HG03432 (cell line): ENCODE results near the gene GLYATL2.

Source experiments
- ATAC-seq: cut with Tn5 transposase; IDR thresholded peaks from one replicate; pipeline ENCODE4 v1.9.1; 2021; ENCODE audit warnings: mild to moderate bottlenecking, moderate library complexity; ENCODE audit not compliant: unreplicated experiment

The GLYATL2 gene, protein sequence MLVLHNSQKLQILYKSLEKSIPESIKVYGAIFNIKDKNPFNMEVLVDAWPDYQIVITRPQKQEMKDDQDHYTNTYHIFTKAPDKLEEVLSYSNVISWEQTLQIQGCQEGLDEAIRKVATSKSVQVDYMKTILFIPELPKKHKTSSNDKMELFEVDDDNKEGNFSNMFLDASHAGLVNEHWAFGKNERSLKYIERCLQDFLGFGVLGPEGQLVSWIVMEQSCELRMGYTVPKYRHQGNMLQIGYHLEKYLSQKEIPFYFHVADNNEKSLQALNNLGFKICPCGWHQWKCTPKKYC

DNA sequence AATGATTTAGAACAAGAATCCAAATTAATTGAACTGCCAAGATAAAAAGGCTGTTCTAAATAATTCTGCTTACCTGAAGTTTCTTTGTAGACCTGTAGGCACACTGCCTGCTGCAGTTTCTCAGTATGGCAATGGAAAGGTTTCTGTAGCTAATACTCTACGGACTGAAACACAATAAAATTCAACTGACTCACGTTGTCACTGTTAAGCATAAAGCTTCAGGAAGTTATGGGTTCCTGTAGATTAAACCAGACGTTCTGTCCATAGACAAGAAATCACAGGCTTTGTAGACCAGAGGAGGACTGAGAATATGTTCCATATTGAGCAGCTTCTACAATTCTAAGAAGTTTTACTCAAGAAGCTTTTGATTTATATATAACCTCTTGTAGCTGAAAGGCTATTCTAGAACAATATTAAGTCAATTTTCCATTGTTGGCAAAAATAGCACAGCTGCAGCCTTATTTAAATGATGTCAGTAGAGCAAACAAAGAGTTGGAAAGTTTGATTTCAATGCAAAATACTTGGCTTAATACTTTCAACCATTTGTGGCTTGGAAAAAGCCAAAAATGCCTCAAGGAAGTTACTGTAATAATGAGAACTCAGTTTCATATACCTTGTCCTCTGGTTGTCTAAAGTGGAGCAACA, at the start of gene GLYATL2:
GLYATL2 (minus strand) TSS at position 344 of the 645 bp plus-strand sequence. CDS start 5,092 bp downstream, outside the sequence.
- no peak for ATAC-seq

DNA sequence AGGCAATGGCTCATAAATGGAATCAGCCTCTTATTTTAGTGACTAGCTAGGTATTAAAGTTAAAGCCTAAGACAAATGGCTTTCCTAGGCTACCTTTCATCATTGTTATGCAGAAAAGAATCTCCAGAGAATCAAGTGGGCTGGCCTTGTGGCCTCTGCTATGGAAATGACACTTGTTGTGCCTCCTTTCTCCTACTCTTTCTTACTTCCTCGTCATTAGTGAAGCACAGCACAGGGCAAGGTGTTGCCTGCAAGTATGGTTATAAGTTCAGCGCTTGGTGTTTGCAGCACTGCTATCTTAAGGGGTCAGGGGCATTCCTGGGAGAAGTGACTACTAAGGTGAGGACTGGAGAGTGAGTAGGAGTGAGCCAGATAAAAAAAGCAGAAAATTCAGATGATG, 49.4 kb upstream of the GLYATL2 start:
- no peak for ATAC-seq

DNA sequence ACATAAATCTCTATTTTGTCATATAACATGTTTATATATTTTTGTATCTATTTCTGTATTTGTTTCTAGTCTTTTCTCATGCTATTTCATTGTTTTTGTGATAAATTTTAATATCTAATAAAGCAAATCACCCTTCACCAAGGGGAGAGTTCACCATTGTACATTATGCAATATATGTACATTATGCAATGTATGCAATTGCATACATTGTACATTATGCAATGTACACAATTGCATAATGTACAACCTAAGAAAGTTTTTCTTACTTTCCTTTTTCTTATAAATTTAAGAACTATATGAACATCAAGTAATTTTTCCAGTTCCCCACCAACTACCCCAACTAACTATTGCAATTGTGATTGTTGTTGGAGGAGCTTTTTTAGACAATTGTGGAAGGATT, 44.1 kb upstream of the GLYATL2 start:
- ATAC-seq: no peak

DNA sequence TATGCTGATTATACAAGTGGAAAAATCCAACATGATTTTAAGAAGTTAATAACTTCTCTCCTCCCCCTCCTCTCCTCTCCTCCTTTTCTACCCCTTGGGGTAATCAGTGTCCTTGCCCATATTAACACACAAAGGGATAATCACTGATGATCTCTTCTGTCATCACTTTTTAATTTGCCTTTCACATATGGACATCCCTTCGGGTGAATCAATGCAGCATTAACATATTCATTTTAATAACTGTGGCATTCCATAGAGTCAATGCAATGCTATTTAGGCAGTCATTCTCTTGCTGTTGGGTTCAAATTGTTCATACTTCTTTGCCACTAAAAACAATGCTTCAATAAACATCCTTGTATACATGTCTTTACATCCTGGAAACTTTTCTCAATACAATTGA, 42.9 kb upstream of the GLYATL2 start:
- ATAC-seq: no peak

DNA sequence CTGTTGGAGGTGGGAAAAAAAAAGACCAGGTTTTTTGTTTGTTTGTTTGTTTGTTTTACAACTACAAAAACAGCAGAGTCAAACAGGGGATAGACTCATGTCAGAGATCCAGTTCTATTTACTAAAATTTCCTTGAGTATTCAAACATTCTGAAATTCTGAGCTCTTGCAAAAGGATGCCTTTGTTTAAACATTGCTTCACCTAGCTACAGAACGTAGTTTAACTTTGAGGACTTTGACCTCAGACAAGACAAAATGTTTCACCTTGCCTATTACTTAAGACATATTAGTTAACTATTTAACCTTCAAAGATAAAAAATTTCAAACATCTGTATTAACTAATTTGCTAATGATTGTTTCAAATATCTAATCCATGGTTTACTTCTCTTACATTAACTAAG, 36.1 kb upstream of the GLYATL2 start:
- ATAC-seq: no peak

DNA sequence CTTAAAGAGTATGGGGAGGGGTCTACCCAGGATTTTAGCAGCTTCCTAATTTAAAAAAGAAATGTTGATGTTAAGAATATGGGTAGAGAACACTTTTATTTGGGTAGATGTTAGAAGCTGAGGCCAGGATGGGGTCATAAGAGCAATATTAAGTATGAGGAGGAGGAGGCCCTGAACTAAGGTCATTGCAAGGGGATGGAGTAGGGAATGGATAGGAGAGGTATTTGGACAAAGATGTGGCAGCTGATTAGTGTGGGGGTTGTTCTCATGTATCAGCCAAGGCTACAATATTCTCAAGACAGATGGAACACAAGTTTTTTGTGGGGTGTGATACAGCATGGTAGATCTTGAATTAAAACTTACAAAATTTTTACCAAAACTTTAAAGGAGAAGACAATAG, 35.7 kb upstream of the GLYATL2 start:
- no peak for ATAC-seq

DNA sequence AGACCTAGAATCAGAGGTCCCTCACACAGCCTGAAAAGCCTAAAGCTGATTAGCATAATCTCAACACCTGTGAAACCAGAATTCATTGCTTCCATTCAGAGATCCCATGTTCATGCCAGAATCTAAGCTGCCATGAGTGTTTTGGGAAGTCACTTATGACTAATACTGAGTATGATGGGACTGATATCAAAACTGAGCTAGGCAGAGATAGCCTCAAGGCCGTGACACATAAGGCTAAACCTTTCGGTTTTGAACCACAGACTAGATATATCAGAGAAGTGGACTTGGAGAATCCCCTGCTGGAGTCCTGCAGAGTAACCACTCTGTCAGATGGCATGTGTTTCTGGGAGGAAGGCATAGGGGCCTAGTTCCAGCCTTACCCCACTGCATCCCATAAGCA, 23.1 kb upstream of the GLYATL2 start:
- no peak for ATAC-seq

DNA sequence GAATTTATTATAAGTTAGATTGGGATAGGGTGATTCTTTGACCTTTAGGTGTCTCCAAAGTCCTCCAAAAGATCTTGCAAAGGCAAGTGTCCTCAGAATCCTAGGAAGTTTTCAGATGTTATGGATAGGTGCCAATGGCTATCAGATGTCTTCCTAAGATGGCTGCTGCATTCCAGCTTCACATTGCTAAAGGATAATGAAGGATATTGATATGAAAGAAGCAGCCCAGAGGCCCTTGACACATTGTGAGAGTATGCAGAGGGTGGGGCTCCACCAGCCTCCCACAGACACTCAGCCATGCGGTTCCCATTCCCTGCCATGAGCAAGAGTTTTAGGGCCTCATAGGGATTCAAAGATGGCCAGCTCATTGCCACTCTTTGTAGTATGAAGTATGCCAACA, 22.3 kb upstream of the GLYATL2 start:
- ATAC-seq: no peak

DNA sequence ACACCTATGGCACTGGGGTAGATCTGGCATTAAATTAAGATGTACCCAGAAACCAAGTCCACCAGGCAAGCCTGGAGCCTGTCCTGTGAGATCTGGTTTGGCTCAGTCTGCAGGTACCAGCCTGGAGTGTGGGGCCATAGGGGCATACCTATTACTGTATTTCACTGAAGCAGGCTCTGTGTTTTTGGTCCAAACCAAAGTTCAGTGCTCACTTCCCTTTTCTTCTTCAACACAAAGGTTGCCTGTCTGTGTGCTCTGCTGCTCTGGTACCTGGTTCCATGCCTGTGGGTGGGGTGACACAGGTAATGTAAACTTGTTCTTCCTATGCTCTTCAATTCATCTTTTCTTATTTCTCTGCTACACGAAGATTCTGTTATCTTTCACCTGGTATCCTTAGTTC, 19.8 kb upstream of the GLYATL2 start:
- no peak for ATAC-seq

DNA sequence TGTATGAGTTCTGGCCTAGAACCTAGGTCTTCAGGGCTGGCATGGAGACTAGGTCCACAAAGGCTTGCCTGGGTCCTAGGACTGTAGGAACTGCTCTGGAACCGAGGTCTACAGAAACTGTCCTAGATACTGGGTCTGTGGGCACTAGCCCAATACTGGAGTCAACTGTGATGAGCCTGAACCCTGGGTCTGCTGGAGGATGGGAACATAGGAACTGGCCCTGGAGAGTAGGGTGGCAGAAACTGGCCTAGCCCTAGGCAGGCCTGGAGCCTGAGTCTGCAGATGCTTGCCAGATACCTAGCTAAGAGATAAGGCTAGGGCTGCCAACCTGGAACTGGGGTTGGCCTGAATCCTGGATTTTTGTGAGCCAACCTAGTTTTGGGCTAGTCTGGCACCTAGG, 19.2 kb upstream of the GLYATL2 start:
- no peak for ATAC-seq

DNA sequence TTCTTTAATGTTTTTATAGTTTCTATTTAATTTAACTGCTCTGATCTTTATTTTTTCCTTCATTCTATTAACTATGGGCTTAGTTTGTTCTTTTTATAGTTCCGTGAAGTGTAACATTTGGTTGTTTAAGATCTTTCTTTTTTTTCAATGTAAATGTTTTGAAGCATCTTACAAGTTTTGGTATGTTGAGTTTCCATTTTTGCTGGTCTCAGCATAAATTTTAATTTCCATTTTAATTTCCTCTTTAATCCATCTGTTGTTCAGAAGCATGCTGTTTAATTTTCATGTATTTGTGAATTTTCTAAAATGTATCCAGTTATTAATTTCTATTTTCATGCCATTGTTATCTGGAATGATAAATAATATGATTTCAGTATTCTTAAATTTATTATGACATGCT, 17.0 kb upstream of the GLYATL2 start:
- no peak for ATAC-seq

DNA sequence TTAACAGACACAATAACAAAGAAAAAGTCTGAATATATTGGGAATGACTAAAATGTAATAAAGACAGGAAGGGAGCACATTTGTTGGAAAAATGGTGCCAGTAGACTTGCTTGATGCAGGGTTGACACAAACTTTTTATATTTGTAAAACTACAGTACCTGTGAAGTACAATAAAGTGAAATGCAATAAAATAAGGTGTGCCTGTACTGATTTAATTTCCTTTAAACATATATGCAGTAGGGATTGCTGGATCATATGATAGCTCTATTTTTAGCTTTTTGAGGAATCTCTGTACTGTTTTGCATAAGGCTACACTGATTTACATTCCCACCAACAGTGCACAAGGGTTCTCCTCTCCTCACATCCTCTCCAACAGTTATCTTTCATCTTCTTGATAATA, 12.3 kb upstream of the GLYATL2 start:
- ATAC-seq: no peak

DNA sequence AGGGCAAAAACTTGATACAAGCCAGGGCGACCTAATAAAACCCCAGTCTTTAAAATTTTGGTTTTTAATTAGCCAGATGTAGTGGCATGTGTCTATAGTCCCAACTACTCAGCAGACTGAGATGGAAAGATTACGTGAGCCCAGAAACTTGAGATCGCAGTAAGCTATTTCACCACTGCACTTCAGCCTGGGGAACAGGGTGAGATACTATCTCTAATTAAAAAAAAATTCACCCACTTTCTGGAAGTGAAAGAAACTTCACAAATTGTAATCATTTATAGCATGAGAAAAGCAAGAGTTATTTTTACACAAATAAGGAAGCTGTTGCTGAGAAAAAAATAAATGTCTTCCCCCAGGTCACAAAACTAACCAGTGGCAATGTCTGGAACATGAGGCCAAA, 882 bp upstream of the GLYATL2 start:
- ATAC-seq: no peak

DNA sequence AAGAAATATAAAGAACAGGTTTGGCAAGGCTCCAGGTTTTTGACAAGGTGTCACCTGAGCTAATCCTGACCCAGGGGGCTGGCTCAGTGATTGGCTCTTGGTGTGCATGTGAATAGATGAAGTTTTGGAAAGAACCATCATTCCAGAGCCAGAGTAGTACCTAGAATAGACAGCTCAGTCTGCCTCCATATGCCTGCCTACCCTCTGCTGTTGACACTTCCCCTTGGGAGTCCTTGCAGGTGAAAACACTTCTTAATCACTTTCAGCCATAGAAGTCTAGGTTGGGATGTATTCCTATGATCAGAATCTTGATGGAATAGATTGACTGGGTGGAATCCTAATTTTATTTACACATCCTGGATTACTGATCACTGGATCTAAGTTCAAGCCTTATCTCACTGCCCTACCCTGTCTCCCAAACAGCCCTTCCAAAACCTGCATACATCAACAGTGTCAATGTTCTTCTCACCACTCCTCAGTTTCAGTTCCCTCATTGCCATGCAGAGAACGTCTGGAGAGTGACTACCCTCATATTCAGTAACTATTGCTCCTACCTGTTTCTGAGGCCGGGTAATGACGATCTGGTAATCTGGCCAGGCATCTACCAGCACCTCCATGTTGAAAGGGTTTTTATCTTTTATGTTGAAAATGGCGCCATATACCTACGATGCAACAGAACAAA, 6.7 kb downstream of the GLYATL2 start:
- no peak for ATAC-seq

DNA sequence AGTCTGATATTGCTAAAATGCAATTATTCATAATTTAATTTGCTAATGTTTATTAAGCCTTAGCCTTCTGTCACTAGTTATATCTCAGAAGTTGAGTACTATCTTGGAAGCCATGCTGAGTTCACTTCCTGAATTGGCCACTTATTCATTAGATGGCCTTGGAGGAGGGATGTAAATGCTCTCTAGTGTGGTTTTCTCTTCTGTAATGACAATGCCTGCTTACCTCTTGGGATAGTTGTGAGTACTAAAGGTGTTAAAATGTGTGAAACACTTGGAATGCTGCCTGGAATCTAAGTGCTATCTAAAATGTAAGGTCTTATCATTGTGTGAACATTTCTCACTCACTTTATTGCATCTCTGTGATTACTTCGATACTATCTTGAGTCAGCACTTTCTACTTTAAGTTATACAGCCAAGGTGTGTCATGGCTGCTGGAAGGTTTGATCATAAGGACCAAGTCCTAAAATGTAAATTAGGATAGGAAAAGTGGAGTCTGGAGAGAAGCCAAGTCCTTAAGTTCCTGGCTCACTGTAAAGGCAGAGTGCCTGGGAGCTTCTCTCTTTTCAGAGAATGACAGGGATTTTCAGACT, 12.4 kb downstream of the GLYATL2 start:
- no peak for ATAC-seq

DNA sequence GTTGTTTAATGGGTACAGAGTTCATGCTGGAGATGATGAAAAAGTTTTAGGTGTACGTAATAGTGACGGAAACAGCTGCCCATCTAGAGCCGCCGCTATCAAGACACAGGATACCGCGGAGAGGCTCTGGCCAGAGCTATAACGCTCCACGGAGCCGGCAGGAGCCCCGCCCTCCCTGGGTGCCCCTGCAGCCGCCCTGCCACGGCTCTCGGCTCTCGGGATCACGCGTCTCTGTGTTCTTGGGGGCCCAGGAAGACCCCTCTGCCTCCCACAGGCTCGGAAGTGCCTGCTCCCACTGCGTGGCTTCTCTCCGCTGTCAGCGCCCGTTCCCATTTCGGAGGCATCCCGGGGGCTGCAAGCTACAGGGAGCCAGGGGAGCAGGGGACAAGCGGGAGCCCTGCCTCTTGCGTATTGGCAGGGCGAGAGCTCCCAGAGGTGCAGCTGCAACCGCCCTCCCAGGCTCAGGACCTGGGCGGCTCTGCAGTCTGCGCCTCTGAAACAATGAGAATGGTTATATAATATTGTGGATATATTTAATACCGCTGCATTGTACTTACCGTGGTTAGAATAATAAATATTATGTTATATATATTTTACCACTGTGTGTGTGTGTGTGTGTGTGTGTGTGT, 13.7 kb downstream of the GLYATL2 start:
- no peak for ATAC-seq

DNA sequence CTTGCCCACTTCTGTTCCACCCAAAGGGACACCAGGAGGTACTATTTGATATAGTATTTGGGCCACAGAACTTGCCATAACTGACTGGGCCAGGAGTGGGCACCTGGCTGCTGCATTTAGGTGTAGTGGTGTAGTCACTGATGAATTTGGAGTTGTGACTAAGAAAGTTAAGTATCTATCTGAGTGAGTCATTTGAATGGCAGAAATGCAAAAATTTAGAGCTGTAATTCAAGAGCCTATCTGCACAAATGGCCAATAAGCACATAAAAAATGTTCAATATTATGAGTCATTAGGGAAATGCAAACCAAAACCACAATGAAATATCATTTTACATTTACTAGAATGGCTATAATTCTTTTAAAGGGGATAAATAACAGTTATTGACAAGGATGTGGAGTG, 14.7 kb downstream of the GLYATL2 start:
- no peak for ATAC-seq

DNA sequence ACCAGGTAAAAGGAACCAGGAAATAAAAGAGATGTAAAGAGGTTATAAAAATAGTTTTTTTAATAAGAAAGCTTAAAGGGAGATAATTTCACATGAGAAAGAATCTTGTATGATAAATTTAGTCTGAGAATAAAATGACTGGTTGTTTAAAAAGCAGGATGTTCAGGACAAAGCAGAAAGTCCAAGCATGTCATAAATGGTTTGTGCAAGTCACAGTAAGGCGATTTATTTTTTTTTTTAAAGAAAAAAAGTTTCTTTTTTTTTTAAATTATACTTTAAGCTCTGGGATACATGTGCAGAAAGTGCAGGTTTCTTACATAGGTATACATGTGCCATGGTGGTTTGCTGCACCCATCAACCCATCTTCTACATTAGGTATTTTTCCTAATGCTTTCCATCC, 30.8 kb downstream of the GLYATL2 start:
- ATAC-seq: no peak

DNA sequence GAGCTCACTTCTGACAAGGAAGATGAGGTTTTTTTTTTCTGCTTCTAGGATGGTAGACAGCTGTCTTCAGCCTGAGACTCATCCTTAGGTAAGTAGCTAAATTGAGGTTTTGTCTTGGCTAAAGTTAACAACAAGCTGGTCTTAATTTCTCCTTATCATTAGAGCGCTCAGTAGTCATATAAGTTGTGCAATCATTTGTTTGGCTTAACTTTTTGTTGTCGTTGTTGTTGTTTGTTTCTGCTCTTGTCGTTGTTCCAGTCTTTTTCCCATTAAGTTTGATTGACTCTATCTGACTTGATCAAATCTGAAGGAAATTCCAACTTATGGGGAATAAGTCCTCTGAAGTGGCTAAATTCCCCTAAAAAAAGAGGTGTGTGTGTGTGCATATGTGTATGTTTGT, 33.0 kb downstream of the GLYATL2 start:
- ATAC-seq: no peak

DNA sequence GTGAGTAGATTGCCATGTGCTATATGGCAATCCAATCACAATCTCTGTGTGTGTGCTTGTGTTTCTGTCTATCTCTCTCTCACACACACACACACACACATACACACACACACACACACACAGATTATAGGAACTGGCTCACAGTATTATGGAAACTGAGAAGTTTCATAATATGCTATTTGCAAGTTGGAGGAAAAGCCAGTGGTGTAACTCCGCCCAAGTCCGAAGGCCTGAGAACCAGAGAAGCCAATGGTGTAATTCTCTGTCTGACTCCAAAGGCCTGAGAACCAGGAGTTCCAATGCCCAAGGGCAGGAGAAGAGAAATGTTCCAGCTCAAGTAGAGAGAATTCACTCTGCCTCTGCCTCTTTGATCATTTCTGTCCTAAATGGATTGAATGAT, 37.2 kb downstream of the GLYATL2 start:
- ATAC-seq: no peak

DNA sequence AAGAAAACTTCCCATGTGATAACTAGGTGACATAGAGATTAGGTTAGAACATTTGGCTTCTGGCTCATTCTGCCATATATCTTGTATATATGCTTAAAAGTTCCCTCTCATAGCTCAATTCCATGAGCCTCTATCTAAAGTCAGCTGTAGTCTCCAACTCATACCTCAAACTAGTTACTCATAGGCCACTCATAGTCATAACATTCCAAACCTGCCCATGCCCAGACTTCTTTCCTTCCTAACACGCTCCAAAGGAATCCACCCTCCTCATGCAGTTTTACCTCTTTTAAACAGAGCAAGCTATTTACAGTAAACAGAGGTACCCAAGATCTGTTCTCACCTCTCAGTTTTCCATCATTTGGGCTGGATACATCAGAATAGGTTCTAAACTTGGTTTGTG, 39.4 kb downstream of the GLYATL2 start:
- ATAC-seq: no peak
